B cell (primary cell): ENCODE results near the gene ABTB2. TPM values are rescaled to one million over a fixed set of nuclear protein-coding genes. Genes with fewer than 3 reads are reported as not detected.

Source experiments
- ATAC-seq: fragments of 200-7000 bp; cut with Tn5 transposase; one replicate; pipeline ENCODE4 v1.10.0; 2021; ENCODE audit warnings: low read depth, mild to moderate bottlenecking, moderate number of reproducible peaks, moderate library complexity
- CTCF ChIA-PET: fragments of 350-600 bp; sonication (Branson Sonifier 250); formaldehyde crosslinking; loops from one replicate; lab custom pipeline; 2021; ENCODE audit warnings: antibody characterized with exemption, inconsistent platforms; lab: Charles Lee
- POLR2A ChIA-PET: fragments of 350-600 bp; sonication (Branson Sonifier 250); formaldehyde crosslinking; loops from one replicate; lab custom pipeline; 2021; ENCODE audit warnings: antibody characterized with exemption; lab: Charles Lee
- DNase-seq: peaks from one replicate; pipeline ENCODE4 v3.0.0; 2013
- H2AFZ ChIP-seq: 2 replicates; pipeline ENCODE4 v1.6.1; 2012; ENCODE audit warnings: mild to moderate bottlenecking, low read depth, low read length; ENCODE audit not compliant: insufficient read depth, poor library complexity, severe bottlenecking
- H3K27ac ChIP-seq, 2 donors: 1 replicate in 1 of 2; 2 replicates in 1 of 2; pipeline ENCODE4 v1.5.1; 2012 to 2013; ENCODE audit warnings: low read length in 2 of 2, mild to moderate bottlenecking in 2 of 2, moderate library complexity in 1 of 2
- H3K27me3 ChIP-seq, 4 experiments: fragments of 200-600 bp in 1 of 4; sonication (generic) in 1 of 4; replicated peaks in 1 of 4; 1 replicate in 2 of 4; 2 replicates in 2 of 4; pipeline versions ENCODE4 v1.6.1 to v1.7.0; 2013 to 2016; ENCODE audit warnings: low read length in 3 of 4, mild to moderate bottlenecking in 2 of 4, mixed read lengths in 1 of 4, moderate library complexity in 1 of 4; ENCODE audit not compliant: insufficient read depth in 4 of 4, control insufficient read depth in 3 of 4; ENCODE audit errors: control extremely low read depth in 1 of 4
- H3K36me3 ChIP-seq, 2 experiments: replicated peaks in 1 of 2; 1 replicate in 1 of 2; 2 replicates in 1 of 2; pipeline versions ENCODE4 v1.6.1 to v1.7.1; 2013; ENCODE audit warnings: low read length in 1 of 2; ENCODE audit not compliant: insufficient read depth in 2 of 2, control insufficient read depth in 1 of 2; ENCODE audit errors: control extremely low read depth in 1 of 2, extremely low read depth in 1 of 2
- H3K4me1 ChIP-seq, 2 donors: fragments of 200-600 bp in 1 of 2; sonication (generic) in 1 of 2; 1 replicate in 1 of 2; 2 replicates in 1 of 2; pipeline versions ENCODE4 v1.5.1 to v1.6.1; 2013 to 2017; ENCODE audit warnings: low read length in 2 of 2; ENCODE audit not compliant: control insufficient read depth in 2 of 2, insufficient read depth in 2 of 2
- H3K4me2 ChIP-seq: replicated peaks from 2 replicates; pipeline ENCODE3; 2012; ENCODE audit warnings: mild to moderate bottlenecking, low read depth, low read length; ENCODE audit not compliant: poor library complexity, severe bottlenecking
- H3K4me3 ChIP-seq, 5 experiments: fragments of 200-600 bp in 1 of 5; sonication (generic) in 1 of 5; 1 replicate in 3 of 5; 2 replicates in 2 of 5; pipeline versions ENCODE4 v1.5.1 to v1.7.0; 2011 to 2016; ENCODE audit warnings: low read length in 4 of 5, mild to moderate bottlenecking in 4 of 5, low read depth in 2 of 5, control low read depth in 1 of 5, moderate library complexity in 1 of 5; ENCODE audit not compliant: insufficient read depth in 1 of 5; ENCODE audit errors: control extremely low read depth in 1 of 5, extremely low read depth in 1 of 5
- H3K79me2 ChIP-seq: fragments of 200-600 bp; sonication (generic); one replicate; pipeline ENCODE4 v1.6.0; 2016; ENCODE audit warnings: low read length; ENCODE audit not compliant: control insufficient read depth, insufficient read depth
- H3K9ac ChIP-seq: fragments of 200-600 bp; sonication (generic); 2 replicates; pipeline ENCODE4 v1.6.1; 2017; ENCODE audit warnings: mild to moderate bottlenecking, low read length, moderate library complexity
- H3K9me3 ChIP-seq, 3 donors: one replicate each; pipeline versions ENCODE4 v1.6.1 to v1.7.1; 2013; ENCODE audit warnings: low read length in 2 of 3; ENCODE audit not compliant: control insufficient read depth in 2 of 3, insufficient read depth in 1 of 3; ENCODE audit errors: control extremely low read depth in 1 of 3
- H4K20me1 ChIP-seq: 2 replicates; pipeline ENCODE4 v1.6.0; 2012; ENCODE audit warnings: mild to moderate bottlenecking, low read length; ENCODE audit not compliant: insufficient read depth, control insufficient read depth, poor library complexity, severe bottlenecking
- H3K27ac Mint-ChIP-seq: one replicate; pipeline ENCODE4 v1.8.0; 2021; ENCODE audit warnings: mixed read lengths
- H3K27me3 Mint-ChIP-seq: one replicate; pipeline ENCODE4 v1.8.0; 2021; ENCODE audit warnings: mixed read lengths
- H3K4me1 Mint-ChIP-seq: one replicate; pipeline ENCODE4 v1.8.0; 2021; ENCODE audit warnings: mixed read lengths
- H3K4me3 Mint-ChIP-seq: one replicate; pipeline ENCODE4 v1.8.0; 2021; ENCODE audit warnings: mixed read lengths
- H3K9me3 Mint-ChIP-seq: one replicate; pipeline ENCODE4 v1.8.0; 2022; ENCODE audit warnings: mixed read lengths; ENCODE audit not compliant: insufficient read depth
- CTCF ChIP-seq: fragments of 200-600 bp; IDR thresholded peaks from one replicate; pipeline ENCODE4 v1.8.0; 2022; ENCODE audit warnings: antibody characterized with exemption, mild to moderate bottlenecking
- EZH2 ChIP-seq: IDR thresholded peaks from 2 replicates; pipeline ENCODE4 v1.6.1; 2012; ENCODE audit warnings: borderline replicate concordance, low read depth, mild to moderate bottlenecking, moderate library complexity, low read length; ENCODE audit not compliant: insufficient read depth, poor library complexity, severe bottlenecking
- WGBS: methylation state at CpG from one replicate; pipeline ENCODE4 v1.1.5; 2013; ENCODE audit warnings: missing lambda C conversion rate; ENCODE audit not compliant: insufficient coverage; 5-methylcytosine and 5-hydroxymethylcytosine counted together
- intact Hi-C: fragments of 100-400 bp; cut with micrococcal nuclease; formaldehyde crosslinking; loops from one replicate; pipeline ENCODE4 v1.10.0; 2022
- polyA plus RNA-seq: library from polyadenylated mRNA; depleted of rRNA; stranded (reverse); fragments of >200 nt; gene quantifications from 2 replicates; pipeline ENCODE4 v1.2.3, GENCODE V29; 2012
- total RNA-seq, 2 donors: library from RNA; stranded (reverse); fragments of 120-200 nt in 1 of 2; gene quantifications; 1 replicate in 1 of 2; 2 replicates in 1 of 2; pipeline versions ENCODE4 v1.2.3 to v1.2.4, GENCODE V29; 2013 to 2022

The ABTB2 gene
- total and polyA plus RNA-seq, 2 donors (not counting 1 experiment from before 2014, with no cell fraction given): 0.30 to 5.9 TPM

GRCh38 chr11:34273099-34273498 lies 84.7 kb downstream of the ABTB2 start:
- Mint-ChIP-seq H3K4me1 (no peaks in the 10 kb centered on the region), H3K27ac (no peak overlapping the region), H3K27me3 (no peaks in the 10 kb centered on the region), H3K4me3 (no peak overlapping the region), H3K9me3 (no peaks in the 10 kb centered on the region)
- no peaks in the 10 kb centered on the region for H3K36me3 ChIP-seq
- no peak overlapping the region for H3K9ac ChIP-seq
- ATAC-seq: no peak
- ChIA-PET POLR2A (no interaction called here), CTCF (no interaction called here)
- H3K9me3 ChIP-seq: no peaks in the 10 kb centered on the region
- DNase-seq: no peak
- no peaks in the 10 kb centered on the region for H3K4me1 ChIP-seq
- no peaks in the 10 kb centered on the region for H3K79me2 ChIP-seq
- H3K27me3 ChIP-seq: no peaks in the 10 kb centered on the region
- H2AFZ ChIP-seq: no peak overlapping the region
- no peak overlapping the region for H3K4me3 ChIP-seq
- intact Hi-C loops: no loop called here
- no peak overlapping the region for H3K4me2 ChIP-seq
- no peak overlapping the region for H3K27ac ChIP-seq
- TF ChIP-seq EZH2: no peak
- TF ChIP-seq CTCF: no peak
- 100% methylated on average over 5 of the region's 5 CpGs for WGBS
- no peaks in the 10 kb centered on the region for H4K20me1 ChIP-seq

GRCh38 chr11:34271727-34272126 lies 86.1 kb downstream of the ABTB2 start:
- Histone ChIP-seq H3K4me2 (no peak overlapping the region), H3K4me1 (no peaks in the 10 kb centered on the region), H3K9ac (no peak overlapping the region), H3K9me3 (no peaks in the 10 kb centered on the region), H3K27me3 (no peaks in the 10 kb centered on the region), H3K79me2 (no peaks in the 10 kb centered on the region), H3K4me3 (no peak overlapping the region), H3K36me3 (no peaks in the 10 kb centered on the region), H2AFZ (no peak overlapping the region), H3K27ac (no peak overlapping the region), H4K20me1 (no peaks in the 10 kb centered on the region)
- Mint-ChIP-seq H3K27ac (no peak overlapping the region), H3K9me3 (no peaks in the 10 kb centered on the region), H3K4me3 (no peak overlapping the region), H3K4me1 (no peaks in the 10 kb centered on the region), H3K27me3 (no peaks in the 10 kb centered on the region)
- ChIA-PET POLR2A (no interaction called here), CTCF (no interaction called here)
- TF ChIP-seq EZH2 (no peak), CTCF (no peak)
- DNase-seq: no peak
- no peak for ATAC-seq
- intact Hi-C loops: no loop called here
